ENCODE data around the gene TSGA10.
"Not testable (repeated sequence)": the region's sequence is repeated elsewhere in the genome, so short reads cannot be mapped to it uniquely, and the experiment has no call there.

TSGA10 gene

DNA sequence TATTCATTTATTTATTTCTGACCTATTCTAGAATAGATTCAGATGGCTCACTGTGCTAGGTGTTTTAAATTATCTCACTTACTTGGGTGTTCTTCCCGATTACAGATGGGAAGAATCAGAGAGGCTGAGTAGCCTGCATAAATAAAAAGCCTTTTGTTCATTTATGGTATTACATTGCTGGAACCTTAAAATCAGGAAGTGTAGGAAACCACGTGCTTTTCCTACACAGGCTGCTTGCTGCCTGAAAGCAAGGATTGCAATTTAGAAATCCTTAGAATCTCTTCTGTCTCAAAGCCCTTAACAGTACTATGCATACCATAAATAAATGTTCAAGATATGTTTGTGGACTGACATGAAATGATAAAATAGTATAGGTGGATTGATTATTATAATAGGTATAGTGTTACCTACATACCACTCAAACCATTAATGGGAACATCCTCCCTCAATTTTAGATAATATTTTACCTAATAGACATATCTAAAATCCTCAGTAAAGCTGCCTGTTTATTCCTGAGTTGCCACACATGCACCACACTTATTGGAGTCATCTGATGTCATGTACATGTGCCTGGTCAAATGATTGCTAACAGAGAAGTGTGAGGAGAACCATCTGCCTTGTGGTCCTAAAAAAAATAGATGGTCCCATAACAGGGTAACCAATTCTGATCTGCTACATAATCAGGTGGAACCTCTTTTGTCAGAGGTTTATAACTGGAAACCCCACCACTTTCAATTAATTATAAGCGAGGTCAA, 86.7 kb downstream of the TSGA10 start:
- peak; percentile 64 to 66 for DNase-seq

DNA sequence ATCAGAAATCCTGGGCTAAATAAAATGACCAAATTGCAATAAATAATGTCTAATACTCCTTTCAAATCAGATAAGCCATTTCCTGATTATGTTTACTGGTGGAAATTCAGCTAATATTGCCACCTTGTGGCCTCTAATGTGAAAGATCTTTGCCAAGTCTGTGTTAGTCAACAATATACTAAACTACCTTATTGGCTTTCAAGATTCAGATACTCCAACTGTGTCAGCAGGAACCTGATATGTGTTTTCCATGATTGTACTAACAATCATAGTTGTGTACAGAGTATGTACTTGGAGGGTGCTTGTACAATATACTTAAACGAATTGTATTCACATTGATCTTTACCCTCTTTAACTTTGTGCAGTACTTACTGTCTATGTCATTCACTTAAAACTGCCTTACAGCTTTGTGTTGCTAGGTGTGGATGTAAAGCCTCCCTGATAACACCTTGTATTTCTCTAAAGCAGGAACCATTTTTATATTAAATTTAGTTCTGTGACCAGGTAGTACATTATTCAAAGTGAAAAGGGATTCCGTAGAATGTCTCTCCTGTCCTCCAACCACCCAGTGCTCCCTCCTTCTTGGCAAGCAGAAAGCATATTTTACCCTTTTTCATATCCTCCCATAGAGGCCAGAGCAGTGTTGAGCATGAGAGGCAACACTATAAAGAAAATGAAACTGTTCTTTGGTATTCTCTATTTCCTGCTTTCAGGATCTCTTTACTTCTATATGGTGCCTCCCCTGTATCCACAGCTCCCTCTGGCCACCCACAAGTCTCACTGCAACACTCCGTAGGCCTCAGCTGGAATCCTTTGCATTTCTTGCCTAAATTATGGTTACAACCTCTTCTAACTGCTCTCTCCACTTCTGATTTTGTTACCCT, 88.4 kb downstream of the TSGA10 start:
- DNase-seq = peak; percentile 66 to 71

DNA sequence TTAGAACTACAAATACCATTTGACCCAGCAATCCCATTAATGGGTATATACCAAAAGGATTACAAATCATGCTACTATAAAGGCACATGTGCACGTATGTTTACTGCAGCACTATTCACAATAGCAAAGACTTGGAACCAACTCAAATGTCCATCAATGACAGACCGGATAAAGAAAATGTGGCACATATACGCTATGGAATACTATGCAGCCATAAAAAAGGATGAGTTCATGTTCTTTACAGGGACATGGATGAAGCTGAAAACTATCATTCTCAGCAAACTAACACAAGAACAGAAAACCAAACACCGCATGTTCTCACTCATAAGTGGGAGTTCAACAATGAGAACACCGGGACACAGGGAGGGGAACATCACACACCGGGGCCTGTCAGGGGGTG, 105.6 kb downstream of the TSGA10 start:
- DNase-seq = not testable (repeated sequence)

DNA sequence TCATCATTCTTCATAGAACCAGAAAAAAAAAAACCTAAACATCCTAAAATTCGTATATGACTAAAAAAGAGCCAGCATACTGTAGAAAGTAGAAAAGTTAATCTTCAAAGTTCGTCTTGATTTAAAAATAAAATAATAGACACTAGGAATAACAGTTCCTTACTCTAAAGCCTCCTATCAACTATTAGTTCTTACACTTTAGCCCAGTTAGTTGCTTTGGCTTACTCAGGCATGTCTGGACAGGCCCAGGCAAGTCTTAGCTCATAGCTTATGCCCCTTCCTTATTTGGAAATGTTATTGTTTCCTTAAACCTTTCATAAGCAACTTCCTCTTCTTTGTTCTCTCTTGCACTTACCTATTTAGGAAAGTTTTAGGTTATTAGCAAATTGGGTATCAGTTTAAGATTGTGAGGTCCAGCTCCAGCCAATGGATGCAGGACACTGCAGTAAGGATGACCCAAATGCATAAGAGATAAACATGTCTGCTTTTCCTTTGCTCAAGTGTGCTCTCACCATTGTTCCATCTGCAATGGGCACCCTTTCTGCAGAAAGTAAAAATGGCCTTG, 113.9 kb downstream of the TSGA10 start:
- DNase-seq = peak in 1 of 2 donors; percentile 25

DNA sequence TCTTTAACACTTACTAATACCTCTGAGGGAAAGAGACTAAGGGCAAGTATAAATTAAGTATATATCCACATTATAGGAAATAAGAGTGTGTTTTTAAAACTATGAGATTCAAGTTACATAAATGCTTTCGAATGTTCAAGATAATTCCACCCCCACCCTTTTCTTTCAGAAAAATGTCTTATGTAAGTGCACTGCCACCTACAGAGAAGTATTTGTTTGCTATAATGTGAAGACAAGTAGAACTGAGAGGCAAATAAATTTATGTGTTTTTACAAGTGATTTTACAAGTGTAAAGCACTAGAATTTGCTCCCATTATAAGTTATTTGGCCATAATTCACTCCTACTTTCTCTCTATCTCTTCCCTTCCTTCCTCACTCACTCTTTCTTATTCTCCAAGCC, 118.8 kb downstream of the TSGA10 start:
- DNase-seq = no peak

DNA sequence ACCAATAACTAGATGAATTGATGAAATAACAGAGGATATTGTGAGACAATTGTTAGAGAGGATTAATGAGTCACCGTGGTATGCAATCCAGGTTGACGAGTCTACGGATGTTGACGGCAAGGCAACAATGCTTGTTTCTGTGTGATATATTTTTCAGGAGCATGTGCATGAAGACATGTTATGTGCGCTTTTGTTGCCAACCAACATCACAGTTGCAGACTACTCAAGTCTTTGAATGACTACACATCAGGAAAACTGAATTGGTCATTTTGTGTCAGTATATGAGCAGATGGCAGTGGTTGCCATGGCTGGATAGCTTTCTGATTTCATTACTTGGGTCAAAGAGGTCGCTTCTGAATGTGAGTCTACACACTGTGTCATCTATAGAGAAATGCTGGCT, 122.0 kb downstream of the TSGA10 start:
- DNase-seq = no peak

DNA sequence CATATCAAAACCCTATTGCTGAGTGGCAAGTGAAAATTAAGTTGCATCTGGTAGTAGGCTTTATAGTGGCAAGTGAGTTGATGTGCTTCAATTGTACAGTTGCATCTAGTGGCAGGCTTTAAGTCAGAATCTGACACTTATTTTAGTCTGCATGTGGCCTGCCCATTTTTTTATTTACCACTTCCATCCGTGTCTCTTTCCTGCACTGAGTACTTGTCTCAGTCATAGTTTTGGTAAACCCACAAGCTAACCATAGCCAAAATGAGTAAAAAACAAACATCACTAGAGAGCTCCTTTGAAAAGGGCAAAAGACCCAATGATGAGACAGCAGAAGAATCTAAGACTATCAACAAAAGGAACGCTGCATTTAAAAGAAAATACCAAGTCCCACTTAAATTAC, 122.7 kb downstream of the TSGA10 start:
- no peak for DNase-seq

DNA sequence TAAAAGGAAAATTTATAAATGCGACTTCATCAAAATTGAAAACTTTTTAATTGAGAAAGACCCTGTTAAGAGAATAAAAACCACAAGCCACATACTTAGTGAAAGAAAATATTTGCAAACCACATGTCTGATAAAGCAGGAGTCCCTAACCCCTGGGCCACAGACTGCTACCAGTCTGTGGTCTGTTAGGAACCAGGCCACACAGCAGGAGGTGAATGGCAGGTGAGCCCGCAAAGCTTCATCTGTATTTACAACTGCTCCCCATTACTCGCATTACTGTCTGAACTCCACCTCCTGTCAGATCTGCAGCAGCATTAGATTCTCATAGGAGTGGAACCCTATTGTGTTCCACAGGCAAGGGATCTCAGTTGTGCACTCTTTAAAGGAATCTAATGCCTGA, 123.3 kb downstream of the TSGA10 start:
- DNase-seq = no peak

DNA sequence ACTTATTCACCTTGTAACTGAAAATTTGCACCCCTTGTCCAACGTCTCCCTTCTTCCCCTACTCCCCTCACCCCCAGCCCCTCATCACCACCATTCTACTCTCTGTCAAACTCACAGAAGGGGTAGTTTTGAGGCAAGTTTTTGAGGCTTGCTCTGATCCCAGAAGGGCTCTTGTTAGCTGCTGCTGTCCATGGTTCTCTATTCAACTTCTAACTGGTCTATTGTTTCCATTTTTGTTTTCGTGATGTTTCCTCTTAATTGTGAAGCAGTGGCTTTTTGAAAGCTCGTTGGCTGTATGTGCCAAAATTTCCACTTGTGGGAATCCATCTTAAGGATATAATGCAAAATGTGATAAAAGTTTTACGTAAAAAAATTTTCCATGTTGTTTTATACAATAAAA, 126.2 kb downstream of the TSGA10 start:
- DNase-seq = no peak

DNA sequence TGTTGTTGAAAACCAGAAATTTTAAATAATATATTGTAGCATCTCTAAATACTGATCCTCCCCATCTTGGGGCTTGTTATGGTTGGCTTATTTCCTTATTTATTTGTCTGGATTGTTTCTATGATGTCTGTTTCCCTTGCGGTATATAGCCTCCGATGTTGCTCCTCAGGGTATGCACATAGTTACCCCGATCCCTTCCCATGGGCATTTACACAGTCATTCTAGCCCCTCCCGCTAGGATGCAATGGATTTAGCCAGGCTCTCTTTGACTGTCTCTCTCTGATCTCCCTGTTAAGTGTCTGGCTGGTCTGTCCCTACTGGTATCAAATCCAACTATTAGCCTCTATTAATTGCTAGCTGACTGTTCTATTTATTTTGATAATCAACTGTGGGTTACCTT, 126.9 kb downstream of the TSGA10 start:
- DNase-seq = no peak

DNA sequence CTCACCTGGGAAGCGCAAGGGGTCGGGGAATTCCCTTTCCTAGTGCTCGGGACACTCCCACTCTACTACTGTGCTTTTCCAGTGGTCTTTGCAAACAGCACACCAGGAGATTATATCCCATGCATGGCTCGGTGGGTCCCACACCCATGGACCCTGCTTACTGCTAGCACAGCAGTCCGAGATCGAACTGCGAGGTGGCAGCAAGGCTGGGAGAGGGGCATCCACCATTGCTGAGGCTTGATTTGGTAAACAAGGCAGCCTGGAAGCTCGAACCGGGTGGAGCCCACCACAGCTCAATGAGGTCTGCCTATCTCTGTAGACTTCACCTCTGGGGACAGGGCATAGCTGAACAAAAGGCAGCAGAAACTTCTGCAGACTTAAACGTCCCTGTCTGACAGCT, 154.0 kb downstream of the TSGA10 start:
- DNase-seq = no peak

DNA sequence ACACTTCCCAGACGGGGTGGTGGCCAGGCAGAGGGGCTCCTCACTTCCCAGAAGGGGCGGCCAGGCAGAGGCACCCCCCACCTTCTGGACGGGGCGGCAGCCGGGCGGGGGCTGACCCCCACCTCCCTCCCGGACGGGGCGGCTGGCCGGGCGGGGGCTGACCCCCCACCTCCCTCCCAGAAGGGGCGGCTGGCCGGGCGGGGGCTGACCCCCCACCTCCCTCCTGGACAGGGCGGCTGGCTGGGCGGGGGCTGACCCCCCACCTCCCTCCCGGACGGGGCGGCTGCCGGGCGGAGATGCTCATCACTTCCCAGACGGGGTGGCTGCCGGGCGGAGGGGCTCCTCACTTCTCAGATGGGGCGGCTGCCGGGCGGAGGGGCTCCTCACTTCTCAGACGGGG, 166.0 kb downstream of the TSGA10 start:
- not testable (repeated sequence) for DNase-seq

DNA sequence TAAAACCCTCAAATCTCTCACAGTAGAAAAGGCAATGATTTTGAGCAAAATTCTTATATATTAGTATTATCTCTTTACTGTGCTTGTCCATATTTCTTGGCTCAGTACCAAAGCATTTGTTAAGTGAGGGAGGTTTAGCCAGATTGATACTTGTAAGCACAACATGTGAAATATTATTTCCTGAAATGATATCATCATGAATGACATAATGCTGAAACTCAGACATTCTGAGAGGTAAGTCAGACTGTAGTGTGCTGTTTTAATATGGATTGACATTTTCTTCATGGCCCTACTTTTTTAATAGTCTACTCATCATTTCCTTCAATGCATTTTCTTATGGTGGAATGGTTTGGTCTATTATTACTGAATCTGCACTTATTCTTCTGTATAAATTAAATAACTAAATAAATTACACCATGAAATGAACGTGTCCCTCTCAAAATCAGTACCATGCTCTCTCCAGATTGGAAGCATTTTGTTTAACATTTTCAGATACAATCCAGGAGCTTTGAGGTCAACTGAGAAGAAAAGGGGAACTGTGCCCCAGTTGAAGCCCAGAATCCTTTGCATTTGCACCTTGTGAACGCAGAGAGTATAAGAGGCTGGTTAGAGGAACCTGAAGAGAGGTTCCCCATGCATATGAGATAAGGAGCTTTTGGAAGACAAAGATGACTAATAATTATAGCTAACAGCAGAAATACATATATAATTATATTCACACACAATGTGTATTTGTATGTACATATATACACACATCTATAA, 168.7 kb downstream of the TSGA10 start:
- DNase-seq = peak; percentile 2 to 10

DNA sequence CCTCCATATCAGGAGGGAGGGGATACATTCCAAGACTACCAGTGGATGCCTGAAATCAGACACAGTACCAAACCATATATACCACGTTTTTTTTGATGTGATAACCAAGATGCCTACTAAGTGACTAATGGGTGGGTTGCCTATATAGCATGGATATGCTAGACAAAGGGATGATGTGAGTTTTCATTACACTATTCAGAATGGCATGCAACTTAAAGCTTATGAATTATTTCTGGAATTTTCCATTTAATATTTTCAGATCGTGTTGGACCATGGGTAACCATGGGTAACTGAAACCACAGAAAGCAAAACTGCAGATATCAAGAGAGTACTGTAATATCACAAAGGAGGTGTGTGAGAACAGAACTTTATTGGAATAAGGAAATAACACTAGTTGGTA, 179.1 kb downstream of the TSGA10 start:
- no peak for DNase-seq

DNA sequence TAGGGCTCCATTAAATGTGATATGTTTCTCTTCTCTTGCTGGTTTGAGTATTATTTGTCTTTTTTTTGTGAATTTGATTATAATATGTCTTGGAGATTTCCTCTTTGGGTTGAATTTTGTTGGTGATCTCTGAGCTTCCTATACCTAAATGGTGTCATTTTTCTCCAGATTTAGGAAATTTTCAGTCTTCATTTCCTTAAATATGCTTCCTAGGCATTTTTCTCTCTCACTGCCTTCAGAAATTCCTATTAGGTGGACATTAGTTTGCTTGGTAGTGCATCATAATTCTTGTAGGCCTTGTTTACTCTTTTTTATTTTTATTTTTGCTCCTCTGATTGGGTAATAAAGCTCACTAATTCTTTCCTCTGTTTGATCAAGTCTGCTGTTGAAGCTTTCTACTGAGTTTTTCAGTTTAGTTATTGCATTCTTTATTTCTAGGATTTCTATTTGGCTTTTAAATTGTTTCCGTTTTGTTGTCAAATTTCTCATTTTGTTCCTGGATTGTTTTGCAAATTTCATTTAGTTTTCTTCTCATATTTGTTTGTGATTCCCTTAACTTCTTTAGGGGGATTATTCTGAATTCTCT, 182.1 kb downstream of the TSGA10 start:
- no peak for DNase-seq

DNA sequence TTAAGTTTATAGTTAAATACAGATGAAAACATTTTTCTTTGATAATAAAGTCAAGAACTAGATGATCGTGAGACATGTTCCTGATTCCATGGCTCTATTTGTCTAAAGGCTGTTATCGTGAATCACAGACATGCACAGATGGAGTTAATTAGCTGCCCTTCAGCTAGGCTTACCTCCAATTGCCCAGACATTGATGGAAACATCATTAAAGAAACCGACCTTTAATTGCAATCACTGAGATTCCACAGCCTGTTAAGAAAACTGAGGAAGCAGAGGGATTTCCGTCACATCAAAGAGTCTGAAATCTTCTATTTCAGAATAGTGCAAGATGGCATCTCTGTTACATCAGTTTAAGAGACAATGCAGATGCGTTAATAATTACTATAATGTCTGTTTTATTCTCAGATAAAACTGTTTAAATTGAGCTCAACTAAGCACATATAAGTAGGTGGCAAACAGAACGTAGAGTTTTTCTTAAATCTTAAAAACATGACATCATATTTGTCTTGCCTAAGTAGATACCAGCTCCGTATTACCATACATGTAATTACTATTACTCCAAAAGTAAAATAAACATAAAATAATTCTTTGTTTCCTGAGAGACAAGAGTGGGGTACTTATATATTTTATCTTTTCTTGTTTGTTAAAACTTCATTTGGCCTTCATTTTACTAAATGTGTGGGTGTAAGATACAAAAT, 194.8 kb downstream of the TSGA10 start:
- no peak for DNase-seq

DNA sequence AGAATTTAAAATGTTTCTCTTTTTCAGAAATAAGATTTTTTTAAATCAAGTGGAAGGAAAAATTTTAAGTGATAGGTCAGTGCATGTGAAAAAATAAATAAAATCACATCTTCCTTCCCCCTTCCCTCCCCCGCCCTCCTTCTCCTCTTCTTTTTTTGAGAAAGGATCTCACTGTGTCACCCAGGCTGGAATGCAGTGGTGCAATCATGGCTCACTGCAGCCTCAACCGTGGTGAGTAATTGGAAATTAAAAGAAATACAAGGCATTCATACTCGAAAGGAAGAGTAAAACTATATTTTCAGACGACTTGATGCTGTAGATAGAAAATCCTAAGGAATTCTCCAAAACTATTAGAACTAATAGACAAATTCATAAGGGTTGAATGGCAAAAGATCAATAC, 201.8 kb downstream of the TSGA10 start:
- no peak for DNase-seq

DNA sequence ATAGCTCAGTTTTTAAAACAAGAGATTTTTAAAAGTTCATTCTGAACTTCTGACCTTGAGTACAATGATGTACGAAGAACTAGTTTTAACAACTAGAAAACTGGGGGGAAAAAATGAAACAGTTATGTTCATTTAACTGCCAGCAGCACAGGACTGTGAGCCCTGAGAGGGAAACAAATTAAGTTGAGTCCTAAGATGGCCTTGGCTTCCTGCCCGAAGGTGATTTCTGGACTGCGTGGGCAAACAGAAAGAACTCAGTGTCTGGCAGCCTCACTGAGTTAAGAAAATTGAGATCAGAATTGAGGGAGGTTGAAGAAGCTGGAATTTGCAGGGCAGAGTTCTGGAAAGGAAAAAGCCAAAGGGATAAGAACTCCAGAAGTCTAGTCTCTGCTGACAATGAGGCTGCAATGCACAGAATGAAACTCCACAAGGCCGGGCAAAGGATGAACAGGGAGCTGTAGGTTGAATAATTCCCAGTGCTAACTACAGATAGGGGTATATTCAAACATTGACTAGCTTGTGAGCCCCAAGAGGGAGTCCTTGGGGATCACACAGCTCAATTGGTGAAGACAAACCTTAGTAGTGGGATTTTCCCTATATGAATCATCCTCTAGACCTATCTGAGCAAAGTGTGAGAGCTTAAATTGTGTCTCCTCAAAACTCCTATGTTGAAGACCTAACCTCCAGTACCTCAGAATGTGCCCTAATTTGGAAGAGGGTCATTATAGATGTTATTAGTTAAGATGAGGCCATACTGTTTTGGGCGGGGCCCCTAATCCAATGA, 205.6 kb downstream of the TSGA10 start:
- no peak for DNase-seq

DNA sequence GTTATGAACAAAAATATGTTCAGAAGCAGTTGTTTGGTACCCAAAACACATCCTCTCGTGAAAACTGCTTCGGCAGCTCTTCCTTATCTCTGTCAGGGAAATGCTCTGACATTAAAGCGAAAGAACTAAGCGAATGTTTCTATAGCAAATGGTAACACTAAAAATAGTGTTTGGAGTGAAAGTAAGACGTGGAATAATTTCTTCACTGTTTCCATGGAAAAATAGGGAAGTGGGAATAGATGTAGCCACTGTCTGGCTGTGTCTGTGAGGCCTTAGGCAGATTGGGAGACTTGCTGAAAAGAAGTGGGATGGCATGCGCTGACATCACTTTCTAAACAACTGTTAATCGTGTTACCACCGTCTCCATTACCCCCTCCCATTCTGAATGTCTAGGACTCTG, 207.2 kb downstream of the TSGA10 start:
- no peak for DNase-seq

All from inflammatory macrophage (primary cell).